HG03196 (cell line): Measurements from ENCODE around the gene FKBP10.
A peak's percentile ranks its signal among the peaks of the same experiment; 100 is the strongest.
"Not testable (repeated sequence)": the region's sequence is repeated elsewhere in the genome, so short reads cannot be mapped to it uniquely, and the experiment has no call there.

ENCODE experiments used
- ATAC-seq: cut with Tn5 transposase; IDR thresholded peaks from one replicate; pipeline ENCODE4 v1.9.1; 2021; ENCODE audit not compliant: unreplicated experiment

FKBP10 gene

GRCh38 chr17:41836550-41837196 is 23.9 kb downstream of the FKBP10 start:
- no peak for ATAC-seq

- no peak for ATAC-seq
These were observed 25.1 kb downstream of the FKBP10 start, which contains the start of gene KLHL10 for GRCh38 chr17:41837761-41838538. Gene KLHL10 (plus strand): TSS chr17:41837825. CDS start chr17:41837933, 108 bp downstream.

- not testable (repeated sequence) for ATAC-seq
These were observed 26.6 kb downstream of the FKBP10 start for GRCh38 chr17:41839448-41839847.

GRCh38 chr17:41840781-41841180 is 28.0 kb downstream of the FKBP10 start:
- not testable (repeated sequence) for ATAC-seq

GRCh38 chr17:41844971-41845370 is 32.2 kb downstream of the FKBP10 start:
- ATAC-seq = no peak

- ATAC-seq = no peak
These were observed 36.0 kb downstream of the FKBP10 start for GRCh38 chr17:41848788-41849187.

- ATAC-seq = no peak
These were observed 36.6 kb downstream of the FKBP10 start for GRCh38 chr17:41849251-41849990.

GRCh38 chr17:41851382-41851781 is 38.6 kb downstream of the FKBP10 start:
- ATAC-seq = not testable (repeated sequence)

GRCh38 chr17:41860254-41860931 is 47.6 kb downstream of the FKBP10 start:
- ATAC-seq = no peak

GRCh38 chr17:41863074-41863848 is 50.5 kb downstream of the FKBP10 start:
- no peak for ATAC-seq

- ATAC-seq = peak; percentile 13
These were observed 51.7 kb downstream of the FKBP10 start for GRCh38 chr17:41864498-41864835.

- ATAC-seq = peak; percentile 84
These were observed 52.2 kb downstream of the FKBP10 start, which contains the start of gene KLHL11 for GRCh38 chr17:41864836-41865595. Gene KLHL11 (minus strand): TSS chr17:41865423. CDS start chr17:41865370, 53 bp downstream.

GRCh38 chr17:41865596-41865893 is 52.7 kb downstream of the FKBP10 start:
- ATAC-seq = no peak

- ATAC-seq = no peak
These were observed 55.8 kb downstream of the FKBP10 start for GRCh38 chr17:41868568-41868967.

- no peak for ATAC-seq
These were observed 56.6 kb downstream of the FKBP10 start for GRCh38 chr17:41869426-41869825.

GRCh38 chr17:41870097-41870496 is 57.3 kb downstream of the FKBP10 start:
- ATAC-seq = no peak

GRCh38 chr17:41870627-41871026 is 57.8 kb downstream of the FKBP10 start:
- no peak for ATAC-seq

- ATAC-seq = no peak
These were observed 59.0 kb downstream of the FKBP10 start for GRCh38 chr17:41871789-41872188.
